ENCODE measurements around the gene ARRDC2.
"Not testable (repeated sequence)": the region's sequence is repeated elsewhere in the genome, so short reads cannot be mapped to it uniquely, and the experiment has no call there.

GRCh38 chr19:18031401-18031800 lies 23.4 kb downstream of the ARRDC2 start:
- not testable (repeated sequence) for TF ChIP-seq CTCF (conservative IDR thresholded peaks at IDR 0.05; ENCODE audit: low read depth, low read length); EZH2phosphoT487 (IDR thresholded peaks at IDR 0.05; ENCODE audit: borderline replicate concordance, low read length); EZH2 (IDR thresholded peaks at IDR 0.05; ENCODE audit: low read length, unreplicated experiment)

Measured in PC-3 (cell line).